A204.1 (cell line): ENCODE data around the gene PSMB9.

ENCODE experiments used
- FAIRE-seq: peaks from 2 replicates; lab custom pipeline; 2012; peaks lifted over from hg19 to GRCh38; lab: Jason Lieb, UNC

Gene PSMB9

DNA sequence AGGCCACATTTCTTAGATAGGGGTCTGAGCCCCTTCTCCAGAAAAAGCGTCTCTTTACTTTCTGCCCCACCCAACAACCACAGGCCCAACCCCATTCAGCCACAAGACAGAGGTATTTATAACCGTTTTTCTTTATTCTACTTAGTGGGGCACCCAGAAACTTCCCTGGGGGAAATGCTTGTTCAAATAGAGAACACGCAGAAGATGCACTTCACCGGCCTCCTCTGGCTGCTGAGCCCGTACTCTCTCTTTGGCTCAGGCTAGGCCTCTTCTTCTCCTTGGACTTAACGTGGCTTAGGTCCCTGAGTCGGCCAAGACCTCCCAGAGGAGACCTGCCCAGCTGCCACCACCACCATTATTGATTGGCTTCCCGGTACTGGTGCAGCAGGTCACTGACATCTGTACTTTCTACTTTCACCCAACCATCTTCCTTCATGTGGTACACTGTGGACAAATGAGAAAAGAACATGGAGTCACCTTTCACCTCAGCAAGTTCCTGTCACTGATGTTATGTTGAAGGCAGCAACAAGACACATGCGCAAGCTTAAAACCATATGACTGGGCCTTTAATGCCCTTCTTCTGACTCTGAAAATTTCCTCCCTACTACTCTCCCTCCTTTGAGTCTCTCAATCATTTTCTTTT lies 13.3 kb upstream of the PSMB9 start:
- FAIRE-seq, result no peak

GRCh38 chr6:32842021-32842650 lies 11.9 kb upstream of the PSMB9 start:
- FAIRE-seq, result no peak

DNA sequence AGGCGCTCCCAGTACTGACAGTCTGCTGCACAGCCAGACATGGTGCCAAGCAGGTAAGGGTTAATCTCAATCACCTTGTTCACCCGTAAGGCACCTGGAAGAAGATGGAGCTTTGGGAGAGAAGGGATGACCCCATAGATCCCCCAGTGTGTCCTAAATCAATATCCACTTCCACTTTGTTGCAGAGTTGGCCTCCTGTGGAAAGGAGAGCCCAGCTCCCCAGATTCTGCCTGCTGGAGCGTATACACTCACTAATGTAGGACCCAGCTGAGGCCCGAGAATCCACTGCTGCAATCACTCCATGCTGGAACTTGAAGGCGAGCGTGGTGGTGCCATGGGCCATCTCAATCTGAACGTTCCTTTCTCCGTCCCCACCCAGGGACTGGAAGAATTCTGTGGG lies 11.3 kb upstream of the PSMB9 start:
- FAIRE-seq, result no peak

GRCh38 chr6:32843331-32843978 lies 10.5 kb upstream of the PSMB9 start:
- no peak for FAIRE-seq

- FAIRE-seq, result peak; percentile 83
Observed at GRCh38 chr6:32843979-32844838, 9.8 kb upstream of the PSMB9 start, which contains the start of gene PSMB8. Gene PSMB8 (minus strand): TSS chr6:32844047. CDS start chr6:32843996, 51 bp downstream.

DNA sequence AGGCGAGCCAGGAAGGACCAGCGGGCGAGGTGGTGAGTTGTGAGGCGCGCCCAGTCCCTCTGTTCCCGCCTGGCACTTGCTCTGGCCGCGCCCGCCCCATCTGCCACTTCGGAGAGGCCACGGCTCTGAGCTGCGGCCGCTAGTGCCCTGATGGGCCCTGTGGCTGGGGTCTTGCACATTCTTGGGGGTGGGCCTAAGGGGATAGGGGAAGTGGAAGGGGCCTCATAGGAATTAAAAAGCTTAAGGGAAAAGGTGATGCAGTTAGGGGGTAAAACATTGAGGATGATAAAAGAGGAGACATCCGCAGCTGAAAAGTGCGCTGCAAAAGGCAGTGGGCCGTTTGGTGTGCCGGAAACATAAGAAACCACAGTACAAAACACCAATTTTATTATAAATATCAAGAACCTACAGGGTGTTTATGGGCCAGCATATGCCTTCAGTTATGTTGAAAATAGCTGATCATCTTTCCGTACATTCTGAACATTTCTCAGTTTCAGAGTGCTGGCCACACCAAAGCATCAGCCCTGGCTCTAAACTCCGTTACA lies 9.1 kb upstream of the PSMB9 start:
- no peak for FAIRE-seq

GRCh38 chr6:32845384-32845884 lies 8.6 kb upstream of the PSMB9 start:
- FAIRE-seq, result no peak

DNA sequence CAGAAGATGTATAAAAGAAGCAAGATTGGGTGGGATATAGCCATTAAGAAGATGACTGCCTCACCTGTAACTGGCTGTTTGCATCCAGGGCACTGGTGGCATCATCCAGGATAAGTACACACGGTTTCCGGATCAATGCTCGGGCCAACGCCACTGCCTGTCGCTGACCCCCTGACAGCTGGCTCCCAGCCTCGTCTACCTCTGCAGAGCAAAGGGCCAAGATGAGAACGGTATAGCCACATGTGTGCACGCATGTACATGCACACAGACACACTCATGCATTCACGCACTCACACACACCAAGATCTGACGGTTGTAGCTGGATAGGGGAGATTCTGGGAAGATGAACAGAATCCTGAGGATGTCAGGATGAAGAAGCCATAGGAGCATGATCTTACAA lies 7.0 kb upstream of the PSMB9 start:
- no peak for FAIRE-seq

DNA sequence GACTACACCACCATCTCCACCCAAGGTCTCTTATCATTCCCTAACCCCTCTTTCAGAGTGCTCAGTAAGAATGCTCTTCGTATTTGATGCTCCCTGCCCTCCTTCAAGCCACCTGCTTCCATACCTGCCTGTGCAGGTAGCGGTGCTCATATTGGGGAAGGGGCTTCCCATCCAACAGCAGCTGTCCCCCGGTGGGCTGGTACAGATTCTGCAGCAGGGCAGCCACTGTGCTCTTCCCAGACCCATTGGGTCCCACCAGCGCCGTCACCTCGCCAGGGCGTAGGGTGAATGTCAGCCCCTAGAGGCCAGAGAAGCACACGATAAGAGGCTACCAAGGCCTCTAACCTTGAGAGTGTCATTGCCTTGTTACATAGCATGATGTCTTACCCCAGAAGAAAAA lies 6.2 kb upstream of the PSMB9 start:
- FAIRE-seq, result no peak

DNA sequence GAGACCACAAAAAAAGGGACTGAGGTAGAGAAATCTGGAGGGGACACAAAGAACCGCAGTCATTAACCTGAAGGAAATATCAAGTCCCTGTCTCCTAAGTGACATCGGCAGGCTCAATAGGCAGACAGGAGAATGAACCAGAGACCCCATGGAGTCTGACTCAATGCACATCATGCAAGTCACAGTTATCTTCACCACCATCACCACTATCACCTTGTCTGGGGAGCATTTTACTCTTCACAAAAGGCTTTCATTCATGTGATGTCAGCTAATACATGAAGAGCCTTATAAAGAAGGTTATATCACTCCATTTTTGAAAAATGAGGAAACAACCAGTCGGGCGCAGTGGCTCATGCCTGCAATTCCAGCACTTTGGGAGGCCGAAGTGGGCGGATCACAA lies 4.9 kb upstream of the PSMB9 start:
- FAIRE-seq, result no peak

GRCh38 chr6:32851025-32851424 lies 3.0 kb upstream of the PSMB9 start:
- FAIRE-seq, result no peak

- FAIRE-seq, result no peak
Observed at GRCh38 chr6:32852018-32852843, 1.8 kb upstream of the PSMB9 start.

GRCh38 chr6:32852844-32853540 lies 1.0 kb upstream of the PSMB9 start:
- FAIRE-seq, result no peak

GRCh38 chr6:32854376-32855178 lies 585 bp downstream of the PSMB9 start:
- FAIRE-seq, result no peak

DNA sequence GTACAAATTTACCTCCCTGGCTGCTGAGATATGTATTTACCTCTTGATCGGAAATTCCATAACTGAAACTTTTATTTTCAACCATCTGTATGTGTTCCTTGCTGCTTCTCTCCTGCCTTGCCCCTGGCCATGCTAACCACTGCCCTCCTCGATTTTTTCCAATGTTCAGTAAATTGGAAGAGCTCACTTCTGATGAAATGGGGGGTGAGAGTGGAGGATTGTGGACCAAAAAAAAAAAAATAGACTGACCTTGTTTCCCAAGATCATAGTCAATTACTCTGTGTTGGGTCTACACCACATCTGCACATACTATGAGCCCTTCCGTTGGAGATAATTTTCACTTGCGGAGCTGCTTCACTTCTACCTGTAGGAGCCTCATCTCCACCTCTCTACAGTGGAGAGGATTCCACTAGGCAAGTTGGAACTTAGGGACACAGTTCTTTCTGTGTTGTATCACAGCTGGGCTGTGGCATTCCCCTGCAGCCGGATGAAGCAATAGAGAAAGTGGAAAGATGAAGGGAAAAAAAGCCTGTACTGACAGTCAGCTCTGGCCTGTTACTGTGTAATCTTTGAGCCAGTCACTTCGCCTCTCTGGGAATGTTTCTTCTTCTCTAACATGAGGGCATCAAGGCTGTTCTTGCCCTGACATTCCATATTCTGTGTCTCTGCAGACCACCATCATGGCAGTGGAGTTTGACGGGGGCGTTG lies 1.6 kb downstream of the PSMB9 start:
- no peak for FAIRE-seq

- no peak for FAIRE-seq
Observed at GRCh38 chr6:32857156-32857891, 3.3 kb downstream of the PSMB9 start.

DNA sequence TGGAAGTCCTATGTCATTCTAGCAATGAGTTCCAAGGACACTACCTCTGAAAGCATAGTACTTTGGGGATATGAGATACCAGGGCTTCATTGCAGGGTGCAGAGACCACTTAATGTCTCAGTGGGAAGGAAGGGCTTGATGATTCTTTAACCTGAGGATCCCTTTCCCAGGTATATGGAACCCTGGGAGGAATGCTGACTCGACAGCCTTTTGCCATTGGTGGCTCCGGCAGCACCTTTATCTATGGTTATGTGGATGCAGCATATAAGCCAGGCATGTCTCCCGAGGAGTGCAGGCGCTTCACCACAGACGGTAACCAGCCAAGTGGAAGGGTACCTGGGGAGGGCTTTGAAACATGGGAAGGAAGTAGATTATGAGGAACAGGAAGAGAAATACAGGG lies 4.2 kb downstream of the PSMB9 start:
- no peak for FAIRE-seq

- FAIRE-seq, result no peak
Observed at GRCh38 chr6:32860674-32861073, 6.7 kb downstream of the PSMB9 start.

DNA sequence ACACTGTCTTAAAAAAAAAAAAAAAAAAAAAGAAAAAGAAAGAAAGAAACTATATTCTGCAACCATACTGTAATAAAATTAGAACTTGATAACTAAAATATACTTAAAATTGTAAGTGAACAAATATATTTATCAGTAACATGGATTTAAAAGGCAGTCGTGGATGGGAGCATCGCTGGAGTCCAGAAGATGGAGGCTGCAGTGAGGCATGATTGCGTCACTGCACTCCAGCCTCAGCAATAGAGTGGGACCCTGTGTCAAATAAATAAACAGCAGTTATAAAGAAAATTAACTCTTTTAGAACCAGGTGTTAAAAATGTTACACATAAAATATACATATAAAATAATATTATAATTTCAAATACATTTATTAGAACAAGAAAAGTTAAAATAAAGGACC lies 8.7 kb downstream of the PSMB9 start:
- FAIRE-seq, result no peak
